HL-60 (cell line): ENCODE data around the gene PPFIBP2.
A peak's percentile ranks its signal among the peaks of the same experiment; 100 is the strongest.

Source experiments
- DNase-seq, 2 experiments: peaks; one replicate each; pipeline ENCODE4 v3.0.0-alpha.2; 2010 to 2020; ENCODE audit warnings: low read depth in 1 of 2, low spot score in 1 of 2
- H3K27ac ChIP-seq: fragments of 250-450 bp; sonication (Bioruptor Pico); replicated peaks from 2 replicates; pipeline ENCODE4 v1.5.1; 2020; ENCODE audit warnings: mild to moderate bottlenecking, moderate library complexity
- H3K27me3 ChIP-seq: fragments of 250-450 bp; sonication (Bioruptor Pico); 2 replicates; pipeline ENCODE4 v1.5.1; 2021; ENCODE audit warnings: mild to moderate bottlenecking, moderate library complexity; ENCODE audit not compliant: insufficient read depth, poor library complexity, severe bottlenecking
- H3K4me3 ChIP-seq: replicated peaks from 2 replicates; pipeline ENCODE4 v1.5.1; 2011; ENCODE audit warnings: mild to moderate bottlenecking, control low read depth, low read length; ENCODE audit not compliant: insufficient read depth
- CTCF ChIP-seq: IDR thresholded peaks from one replicate; pipeline ENCODE4 v1.5.1; 2011; ENCODE audit warnings: low read length, control low read depth, inconsistent platforms; ENCODE audit not compliant: insufficient read depth
- GABPA ChIP-seq: IDR thresholded peaks from 2 replicates; pipeline ENCODE4 v1.6.1; 2012; ENCODE audit warnings: low read depth
- POLR2AphosphoS5 ChIP-seq: IDR thresholded peaks from 2 replicates; pipeline ENCODE4 v1.6.1; 2012; ENCODE audit warnings: low read depth
- REST ChIP-seq: IDR thresholded peaks from 2 replicates; pipeline ENCODE4 v1.6.1; 2012; ENCODE audit warnings: low read depth; ENCODE audit not compliant: insufficient replicate concordance
- SPI1 ChIP-seq: IDR thresholded peaks from 2 replicates; pipeline ENCODE4 v1.6.1; 2012; ENCODE audit warnings: low read depth, mild to moderate bottlenecking, borderline replicate concordance

The PPFIBP2 gene

GRCh38 chr11:7547687-7548086 is 33.9 kb downstream of the PPFIBP2 start:
- Histone ChIP-seq H3K27me3 (no peaks in the 10 kb centered on the region), H3K27ac (no peak overlapping the region), H3K4me3 (no peak overlapping the region)
- TF ChIP-seq POLR2AphosphoS5 (no peak), CTCF (no peak), SPI1 (no peak), REST (no peak), GABPA (no peak)
- no peak for DNase-seq

GRCh38 chr11:7548659-7549274 is 35.0 kb downstream of the PPFIBP2 start:
- no peak overlapping the region for H3K27ac ChIP-seq
- H3K27me3 ChIP-seq, result no peaks in the 10 kb centered on the region
- H3K4me3 ChIP-seq, result no peak overlapping the region
- TF ChIP-seq POLR2AphosphoS5 (no peak), SPI1 (no peak), CTCF (peak; percentile 12), GABPA (no peak), REST (no peak)
- peak in 1 of 2 experiments; percentile 4 for DNase-seq

- H3K27ac ChIP-seq, result no peak overlapping the region
- no peaks in the 10 kb centered on the region for H3K27me3 ChIP-seq
- no peak overlapping the region for H3K4me3 ChIP-seq
- no peak for DNase-seq
- TF ChIP-seq POLR2AphosphoS5 (no peak), GABPA (no peak), REST (no peak), SPI1 (no peak)
These were observed 35.9 kb downstream of the PPFIBP2 start for GRCh38 chr11:7549681-7550080.
